Measurements from ENCODE around the gene CHURC1.

DNA sequence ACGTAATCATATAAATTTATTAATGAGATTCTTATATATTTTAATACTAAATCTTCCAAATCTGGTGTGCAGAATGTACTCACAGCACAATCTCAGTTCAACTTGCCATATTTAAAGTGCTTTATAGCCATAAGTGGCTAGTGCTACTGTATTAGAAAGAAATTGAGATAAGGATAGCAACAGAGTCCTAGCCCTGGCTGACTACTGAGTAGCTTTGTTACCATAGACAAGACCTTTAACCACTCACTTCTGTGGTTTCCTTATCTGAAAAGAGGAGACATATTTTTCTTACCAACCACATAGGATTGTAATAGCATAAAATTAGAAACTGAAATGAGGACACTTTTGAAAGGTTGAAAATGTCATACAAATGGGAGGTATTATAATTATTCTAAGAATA lies 2.0 kb upstream of the CHURC1 start:
- TF ChIP-seq, protein P1, sequence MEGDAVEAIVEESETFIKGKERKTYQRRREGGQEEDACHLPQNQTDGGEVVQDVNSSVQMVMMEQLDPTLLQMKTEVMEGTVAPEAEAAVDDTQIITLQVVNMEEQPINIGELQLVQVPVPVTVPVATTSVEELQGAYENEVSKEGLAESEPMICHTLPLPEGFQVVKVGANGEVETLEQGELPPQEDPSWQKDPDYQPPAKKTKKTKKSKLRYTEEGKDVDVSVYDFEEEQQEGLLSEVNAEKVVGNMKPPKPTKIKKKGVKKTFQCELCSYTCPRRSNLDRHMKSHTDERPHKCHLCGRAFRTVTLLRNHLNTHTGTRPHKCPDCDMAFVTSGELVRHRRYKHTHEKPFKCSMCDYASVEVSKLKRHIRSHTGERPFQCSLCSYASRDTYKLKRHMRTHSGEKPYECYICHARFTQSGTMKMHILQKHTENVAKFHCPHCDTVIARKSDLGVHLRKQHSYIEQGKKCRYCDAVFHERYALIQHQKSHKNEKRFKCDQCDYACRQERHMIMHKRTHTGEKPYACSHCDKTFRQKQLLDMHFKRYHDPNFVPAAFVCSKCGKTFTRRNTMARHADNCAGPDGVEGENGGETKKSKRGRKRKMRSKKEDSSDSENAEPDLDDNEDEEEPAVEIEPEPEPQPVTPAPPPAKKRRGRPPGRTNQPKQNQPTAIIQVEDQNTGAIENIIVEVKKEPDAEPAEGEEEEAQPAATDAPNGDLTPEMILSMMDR (IDR thresholded peaks at IDR 0.05) = no peak
- TF ChIP-seq POLR2A (IDR thresholded peaks at IDR 0.05) = no peak

Data from testis (tissue), 2 donors.